ENCODE results near the gene RGS12.

The RGS12 gene

DNA sequence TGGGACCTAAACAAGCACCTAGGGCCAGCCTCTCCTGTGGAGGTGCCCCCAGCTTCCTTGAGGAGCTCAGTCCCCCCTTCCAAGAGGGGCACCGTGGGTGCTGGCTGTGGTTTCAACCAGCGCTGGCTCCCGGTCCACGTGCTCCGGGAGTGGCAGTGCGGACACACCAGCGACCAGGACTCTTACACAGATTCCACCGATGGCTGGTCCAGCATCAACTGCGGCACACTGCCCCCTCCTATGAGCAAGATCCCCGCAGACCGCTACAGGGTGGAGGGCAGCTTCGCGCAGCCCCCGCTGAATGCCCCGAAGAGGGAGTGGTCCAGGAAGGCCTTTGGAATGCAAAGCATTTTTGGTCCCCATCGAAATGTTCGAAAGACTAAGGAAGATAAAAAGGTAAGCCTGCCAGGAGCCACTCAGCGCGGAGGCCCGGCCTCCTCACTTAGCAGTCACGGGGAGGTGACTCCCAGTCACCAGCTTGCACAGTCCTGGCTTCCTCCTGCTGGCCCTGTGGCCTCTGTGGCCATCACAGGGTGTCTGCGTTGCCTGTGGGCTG is 24.9 kb downstream of the RGS12 start:
- Histone ChIP-seq H3K27ac (ENCODE audit: low read depth, low read length) (no peak overlapping the region), H2BK5ac (ENCODE audit: low read length) (no peak overlapping the region), H2BK15ac (replicated peaks; ENCODE audit: low read depth) (no peak overlapping the region), H3K27me3 (ENCODE audit: insufficient read depth, low read length, poor library complexity) (no peaks in the 10 kb centered on the region), H3K23ac (ENCODE audit: low read length) (no peak overlapping the region), H3K79me1 (ENCODE audit: low read length) (peaks cover 7% of the 10 kb centered on the region), H3K4ac (ENCODE audit: low read depth, low read length) (no peak overlapping the region), H4K8ac (ENCODE audit: low read depth, low read length) (no peak overlapping the region), H2AK5ac (ENCODE audit: low read length) (no peak overlapping the region), H2BK120ac (ENCODE audit: low read depth, low read length) (no peak overlapping the region), H3K18ac (ENCODE audit: low read length) (no peak overlapping the region), H3K4me3 (ENCODE audit: low read length) (no peak overlapping the region), H3K36me3 (ENCODE audit: control insufficient read depth, insufficient read depth, low read length) (no peaks in the 10 kb centered on the region), H4K5ac (ENCODE audit: low read length) (no peak overlapping the region), H3K4me1 (ENCODE audit: control insufficient read depth, low read depth, low read length) (no peaks in the 10 kb centered on the region), H3K9ac (ENCODE audit: low read length) (no peak overlapping the region), H3K56ac (ENCODE audit: low read length) (peak overlapping the region; percentile 56), H3K79me2 (ENCODE audit: control insufficient read depth, insufficient read depth, low read length) (no peaks in the 10 kb centered on the region), H3K4me2 (ENCODE audit: low read length) (no peak overlapping the region)
- DNase-seq: no peak
- WGBS (ENCODE audit: extremely low coverage, insufficient coverage, low lambda C conversion rate): no CpG with 5 or more reads among the region's 22 CpGs

- no peak overlapping the region for H3K4me3 ChIP-seq (ENCODE audit: low read length)
- no peak overlapping the region for H3K27ac ChIP-seq (ENCODE audit: low read depth, low read length)
- H2BK15ac ChIP-seq (replicated peaks; ENCODE audit: low read depth): no peak overlapping the region
- WGBS (ENCODE audit: extremely low coverage, insufficient coverage, low lambda C conversion rate): no CpG with 5 or more reads among the region's 10 CpGs
- no peak overlapping the region for H3K18ac ChIP-seq (ENCODE audit: low read length)
- no peak overlapping the region for H3K56ac ChIP-seq (ENCODE audit: low read length)
- H3K36me3 ChIP-seq (ENCODE audit: control insufficient read depth, insufficient read depth, low read length): no peaks in the 10 kb centered on the region
- no peak overlapping the region for H3K23ac ChIP-seq (ENCODE audit: low read length)
- no peak overlapping the region for H2BK5ac ChIP-seq (ENCODE audit: low read length)
- H4K5ac ChIP-seq (ENCODE audit: low read length): no peak overlapping the region
- H3K79me1 ChIP-seq (ENCODE audit: low read length): peaks cover 7% of the 10 kb centered on the region
- no peak overlapping the region for H4K8ac ChIP-seq (ENCODE audit: low read depth, low read length)
- H2AK5ac ChIP-seq (ENCODE audit: low read length): no peak overlapping the region
- DNase-seq: peak; percentile 91
- H3K9ac ChIP-seq (ENCODE audit: low read length): no peak overlapping the region
- H3K4ac ChIP-seq (ENCODE audit: low read depth, low read length): no peak overlapping the region
- no peak overlapping the region for H3K4me2 ChIP-seq (ENCODE audit: low read length)
- no peaks in the 10 kb centered on the region for H3K4me1 ChIP-seq (ENCODE audit: control insufficient read depth, low read depth, low read length)
- no peak overlapping the region for H2BK120ac ChIP-seq (ENCODE audit: low read depth, low read length)
- H3K79me2 ChIP-seq (ENCODE audit: control insufficient read depth, insufficient read depth, low read length): no peaks in the 10 kb centered on the region
- H3K27me3 ChIP-seq (ENCODE audit: insufficient read depth, low read length, poor library complexity): no peaks in the 10 kb centered on the region
These were observed 25.8 kb downstream of the RGS12 start for GRCh38 chr4:3318561-3319021.

GRCh38 chr4:3320361-3321023 is 27.7 kb downstream of the RGS12 start:
- Histone ChIP-seq H4K5ac (ENCODE audit: low read length) (no peak overlapping the region), H3K56ac (ENCODE audit: low read length) (no peak overlapping the region), H3K9ac (ENCODE audit: low read length) (no peak overlapping the region), H3K4ac (ENCODE audit: low read depth, low read length) (no peak overlapping the region), H3K4me2 (ENCODE audit: low read length) (no peak overlapping the region), H2AK5ac (ENCODE audit: low read length) (no peak overlapping the region), H3K79me2 (ENCODE audit: control insufficient read depth, insufficient read depth, low read length) (no peaks in the 10 kb centered on the region), H3K79me1 (ENCODE audit: low read length) (peaks cover 6% of the 10 kb centered on the region), H2BK5ac (ENCODE audit: low read length) (no peak overlapping the region), H3K27ac (ENCODE audit: low read depth, low read length) (no peak overlapping the region), H3K36me3 (ENCODE audit: control insufficient read depth, insufficient read depth, low read length) (no peaks in the 10 kb centered on the region), H2BK15ac (replicated peaks; ENCODE audit: low read depth) (no peak overlapping the region), H3K23ac (ENCODE audit: low read length) (no peak overlapping the region), H4K8ac (ENCODE audit: low read depth, low read length) (no peak overlapping the region), H3K18ac (ENCODE audit: low read length) (no peak overlapping the region), H3K27me3 (ENCODE audit: insufficient read depth, low read length, poor library complexity) (no peaks in the 10 kb centered on the region), H3K4me1 (ENCODE audit: control insufficient read depth, low read depth, low read length) (no peaks in the 10 kb centered on the region), H3K4me3 (ENCODE audit: low read length) (no peak overlapping the region), H2BK120ac (ENCODE audit: low read depth, low read length) (no peak overlapping the region)
- WGBS (ENCODE audit: extremely low coverage, insufficient coverage, low lambda C conversion rate): no CpG with 5 or more reads among the region's 21 CpGs
- DNase-seq: no peak

DNA sequence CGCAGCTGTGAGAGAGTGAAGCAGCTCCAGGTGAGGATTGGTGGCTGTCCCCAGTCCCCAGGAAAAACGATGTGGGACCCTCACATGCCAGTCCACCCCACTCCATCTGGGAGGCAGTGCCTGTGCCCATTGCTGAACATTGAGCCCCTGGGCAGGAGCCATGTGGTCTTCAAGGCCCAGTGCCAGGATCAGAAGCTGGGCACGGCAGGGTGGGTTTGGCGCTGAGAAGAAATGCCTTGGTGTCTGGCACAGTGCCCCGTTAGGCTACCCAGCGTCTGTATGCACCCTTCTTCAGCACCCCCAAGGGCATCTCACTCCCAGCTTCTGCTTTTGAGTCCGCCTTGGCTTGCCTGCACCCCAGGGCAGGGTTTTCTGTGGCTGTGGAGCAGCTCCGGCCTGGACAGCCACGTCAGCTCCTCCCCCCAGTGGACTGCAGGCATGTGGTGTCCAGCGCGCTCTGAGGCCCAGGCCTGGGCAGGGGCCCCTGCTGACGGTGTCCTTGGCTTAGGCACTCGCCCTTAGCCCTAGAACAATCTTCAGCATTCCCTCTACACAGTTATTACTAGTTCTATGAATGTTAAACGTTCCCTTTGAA is 28.6 kb downstream of the RGS12 start:
- no peak overlapping the region for H2BK5ac ChIP-seq (ENCODE audit: low read length)
- DNase-seq: no peak
- no CpG with 5 or more reads among the region's 14 CpGs for WGBS (ENCODE audit: extremely low coverage, insufficient coverage, low lambda C conversion rate)
- H3K79me1 ChIP-seq (ENCODE audit: low read length): peaks cover 6% of the 10 kb centered on the region
- H3K4me3 ChIP-seq (ENCODE audit: low read length): no peak overlapping the region
- no peak overlapping the region for H3K56ac ChIP-seq (ENCODE audit: low read length)
- H3K23ac ChIP-seq (ENCODE audit: low read length): no peak overlapping the region
- H3K4me2 ChIP-seq (ENCODE audit: low read length): no peak overlapping the region
- no peaks in the 10 kb centered on the region for H3K4me1 ChIP-seq (ENCODE audit: control insufficient read depth, low read depth, low read length)
- no peak overlapping the region for H3K4ac ChIP-seq (ENCODE audit: low read depth, low read length)
- H2BK15ac ChIP-seq (replicated peaks; ENCODE audit: low read depth): no peak overlapping the region
- no peak overlapping the region for H4K5ac ChIP-seq (ENCODE audit: low read length)
- H3K79me2 ChIP-seq (ENCODE audit: control insufficient read depth, insufficient read depth, low read length): no peaks in the 10 kb centered on the region
- H3K27ac ChIP-seq (ENCODE audit: low read depth, low read length): no peak overlapping the region
- H3K27me3 ChIP-seq (ENCODE audit: insufficient read depth, low read length, poor library complexity): no peaks in the 10 kb centered on the region
- H3K36me3 ChIP-seq (ENCODE audit: control insufficient read depth, insufficient read depth, low read length): no peaks in the 10 kb centered on the region
- H4K8ac ChIP-seq (ENCODE audit: low read depth, low read length): no peak overlapping the region
- H2BK120ac ChIP-seq (ENCODE audit: low read depth, low read length): no peak overlapping the region
- no peak overlapping the region for H3K18ac ChIP-seq (ENCODE audit: low read length)
- no peak overlapping the region for H3K9ac ChIP-seq (ENCODE audit: low read length)
- no peak overlapping the region for H2AK5ac ChIP-seq (ENCODE audit: low read length)

DNA sequence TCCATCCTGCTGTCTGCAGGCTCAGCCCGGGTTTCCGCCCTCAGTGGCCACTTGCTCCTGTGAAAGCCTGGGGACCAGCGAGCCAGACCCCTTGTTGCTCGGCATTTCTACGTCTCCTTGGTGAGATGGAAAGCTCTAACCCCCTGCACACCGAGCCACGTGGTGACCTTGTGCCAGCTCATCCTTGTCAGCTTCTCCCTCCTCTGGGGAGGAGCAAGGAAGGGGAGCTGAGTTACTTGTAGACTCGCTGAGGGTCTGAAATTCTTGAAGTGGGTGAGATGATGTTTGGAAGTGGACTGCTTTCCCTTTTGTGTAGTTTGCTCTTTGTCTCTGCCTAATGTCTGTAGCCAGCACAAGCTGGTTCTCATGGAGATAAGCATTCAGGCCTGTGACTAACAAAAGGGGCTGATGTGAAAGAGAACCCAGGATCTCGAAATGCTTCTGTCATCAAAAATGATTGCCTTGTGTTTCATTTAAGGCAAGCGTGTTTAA is 29.3 kb downstream of the RGS12 start:
- Histone ChIP-seq H3K79me1 (ENCODE audit: low read length) (peaks cover 6% of the 10 kb centered on the region), H3K4me3 (ENCODE audit: low read length) (no peak overlapping the region), H3K56ac (ENCODE audit: low read length) (no peak overlapping the region), H3K27ac (ENCODE audit: low read depth, low read length) (peak overlapping the region; percentile 5), H3K4me1 (ENCODE audit: control insufficient read depth, low read depth, low read length) (no peaks in the 10 kb centered on the region), H3K4ac (ENCODE audit: low read depth, low read length) (no peak overlapping the region), H3K27me3 (ENCODE audit: insufficient read depth, low read length, poor library complexity) (no peaks in the 10 kb centered on the region), H4K5ac (ENCODE audit: low read length) (no peak overlapping the region), H2BK120ac (ENCODE audit: low read depth, low read length) (no peak overlapping the region), H3K36me3 (ENCODE audit: control insufficient read depth, insufficient read depth, low read length) (no peaks in the 10 kb centered on the region), H4K8ac (ENCODE audit: low read depth, low read length) (no peak overlapping the region), H3K79me2 (ENCODE audit: control insufficient read depth, insufficient read depth, low read length) (no peaks in the 10 kb centered on the region), H3K23ac (ENCODE audit: low read length) (no peak overlapping the region), H2BK15ac (replicated peaks; ENCODE audit: low read depth) (no peak overlapping the region), H3K9ac (ENCODE audit: low read length) (no peak overlapping the region), H2AK5ac (ENCODE audit: low read length) (no peak overlapping the region), H3K18ac (ENCODE audit: low read length) (no peak overlapping the region), H3K4me2 (ENCODE audit: low read length) (no peak overlapping the region), H2BK5ac (ENCODE audit: low read length) (no peak overlapping the region)
- DNase-seq: no peak
- no CpG with 5 or more reads among the region's 10 CpGs for WGBS (ENCODE audit: extremely low coverage, insufficient coverage, low lambda C conversion rate)
